Effector memory CD8-positive, alpha-beta T cell (primary cell): ENCODE results near the gene RSPRY1.
A peak's percentile ranks its signal among the peaks of the same experiment; 100 is the strongest.

Experiments used
- ATAC-seq: fragments of 150-1000 bp; cut with Tn5 transposase; replicated peaks from 2 replicates; pipeline ENCODE4 v1.10.0; 2021; ENCODE audit warnings: mild to moderate bottlenecking, moderate library complexity
- DNase-seq, 3 experiments: peaks; one replicate each; pipeline ENCODE4 v3.0.0; 2021
- H3K27ac Mint-ChIP-seq, 2 donors: one replicate each; pipeline ENCODE4 v1.8.0; 2022; ENCODE audit warnings: mild to moderate bottlenecking in 2 of 2, mixed read lengths in 2 of 2, moderate library complexity in 2 of 2
- H3K27me3 Mint-ChIP-seq, 2 donors: one replicate each; pipeline ENCODE4 v1.8.0; 2022; ENCODE audit warnings: mixed read lengths in 2 of 2
- H3K36me3 Mint-ChIP-seq: one replicate; pipeline ENCODE4 v1.8.0; 2022; ENCODE audit warnings: mild to moderate bottlenecking, moderate library complexity, mixed read lengths; ENCODE audit not compliant: insufficient read depth
- H3K4me1 Mint-ChIP-seq, 2 donors: one replicate each; pipeline ENCODE4 v1.8.0; 2022; ENCODE audit warnings: low read depth in 2 of 2, mixed read lengths in 2 of 2
- H3K4me3 Mint-ChIP-seq, 2 donors: one replicate each; pipeline ENCODE4 v1.8.0; 2022; ENCODE audit warnings: mild to moderate bottlenecking in 2 of 2, mixed read lengths in 2 of 2, moderate library complexity in 2 of 2
- H3K9me3 Mint-ChIP-seq, 2 donors: one replicate each; pipeline ENCODE4 v1.8.0; 2022; ENCODE audit warnings: mixed read lengths in 2 of 2

RSPRY1 gene

DNA sequence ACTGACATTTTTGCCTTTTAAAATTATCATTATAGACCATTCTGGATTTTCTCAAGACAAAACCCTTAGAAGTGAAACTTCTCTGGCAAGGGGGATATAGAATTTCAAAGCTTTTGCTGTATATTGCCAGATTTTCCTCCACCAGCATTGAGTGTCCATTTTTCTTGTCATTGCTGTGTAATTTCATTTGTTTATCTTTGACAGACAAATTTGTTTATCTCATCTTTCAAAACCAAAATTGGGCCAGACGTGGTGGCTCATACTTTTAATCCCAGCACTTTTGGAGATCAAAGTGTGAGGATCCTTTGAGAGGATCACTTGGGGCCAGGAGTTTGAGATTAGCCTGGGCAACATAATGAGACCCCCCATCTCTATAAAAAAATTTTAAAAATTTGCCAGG, 43.0 kb downstream of the RSPRY1 start:
- H3K4me3 Mint-ChIP-seq = no peak overlapping the region
- ATAC-seq (no peak), DNase-seq (no peak)
- no peak overlapping the region for H3K27ac Mint-ChIP-seq
- H3K36me3 Mint-ChIP-seq = peaks cover 76% of the 10 kb centered on the region
- peaks cover 0 to 2% of the 10 kb centered on the region in 2 donors for H3K4me1 Mint-ChIP-seq
- no peaks in the 10 kb centered on the region for H3K27me3 Mint-ChIP-seq
- H3K9me3 Mint-ChIP-seq = no peaks in the 10 kb centered on the region

- no peak overlapping the region for H3K4me3 Mint-ChIP-seq
- no peak for DNase-seq
- H3K36me3 Mint-ChIP-seq = peaks cover 69% of the 10 kb centered on the region
- ATAC-seq = no peak
- peaks cover 0 to 4% of the 10 kb centered on the region in 2 donors for H3K4me1 Mint-ChIP-seq
- H3K27ac Mint-ChIP-seq = no peak overlapping the region
- H3K27me3 Mint-ChIP-seq = no peaks in the 10 kb centered on the region
- no peaks in the 10 kb centered on the region for H3K9me3 Mint-ChIP-seq
Observed at GRCh38 chr16:57231821-57232350, 45.8 kb downstream of the RSPRY1 start.

DNA sequence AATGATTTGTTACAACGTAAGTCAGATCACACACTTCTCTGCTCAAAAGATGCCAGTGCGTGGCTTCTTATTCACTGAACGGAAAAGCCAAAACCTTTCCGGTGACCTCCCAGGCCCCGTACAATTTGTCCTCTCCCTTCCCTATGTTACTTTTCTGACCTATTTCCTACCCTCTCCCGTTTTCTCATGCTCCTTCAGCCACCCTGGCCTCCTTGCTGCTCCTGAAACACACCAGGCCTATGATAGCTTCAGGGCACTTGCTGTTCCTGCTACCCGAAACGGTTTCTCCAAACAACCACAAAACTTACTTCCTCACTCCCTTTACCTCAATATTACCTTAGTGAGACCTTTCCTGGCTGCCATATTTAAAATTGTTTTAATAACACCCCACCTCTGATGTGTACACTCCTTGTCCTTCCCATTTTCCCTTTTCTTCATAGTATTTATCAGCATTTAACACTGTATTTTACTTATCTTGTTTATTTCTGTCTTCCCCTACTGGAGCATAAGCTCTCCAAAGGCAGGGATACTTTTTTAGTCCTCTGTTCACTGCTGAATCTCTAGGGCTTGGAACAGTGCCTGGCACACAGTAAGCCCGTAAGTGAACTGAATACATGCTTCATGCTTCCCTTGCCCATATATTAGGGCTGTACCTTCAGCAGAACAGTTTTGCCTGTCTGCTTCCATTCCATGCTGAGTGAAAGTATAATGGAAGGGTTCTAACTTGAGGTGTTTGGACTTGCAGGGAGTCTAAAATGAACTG, 48.0 kb downstream of the RSPRY1 start:
- Mint-ChIP-seq H3K36me3 (peaks cover 53% of the 10 kb centered on the region), H3K9me3 (no peaks in the 10 kb centered on the region), H3K27ac (peak overlapping the region in 1 of 2 donors; percentile 70), H3K4me1 (peaks cover 0 to 4% of the 10 kb centered on the region in 2 donors), H3K4me3 (no peak overlapping the region), H3K27me3 (no peaks in the 10 kb centered on the region)
- DNase-seq (no peak), ATAC-seq (no peak)

DNA sequence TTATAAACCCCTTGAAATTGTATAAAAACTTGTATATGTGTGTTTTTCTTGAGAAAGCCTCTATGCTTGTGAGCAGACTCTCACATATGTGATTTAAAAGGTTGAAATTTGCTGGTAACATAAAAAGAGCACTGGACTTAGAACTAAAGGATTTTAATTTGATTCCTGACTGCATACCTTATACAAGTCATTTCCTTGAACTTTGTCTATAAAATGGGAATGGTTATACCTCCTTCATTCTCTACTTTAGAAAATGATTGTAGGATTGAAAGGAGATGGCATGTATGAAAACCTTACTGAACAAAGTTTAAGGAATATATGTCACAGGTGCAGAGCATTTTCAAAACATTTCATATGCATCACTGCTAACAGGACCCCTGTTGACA, 48.6 kb downstream of the RSPRY1 start:
- Mint-ChIP-seq H3K27me3 (no peaks in the 10 kb centered on the region), H3K36me3 (peaks cover 53% of the 10 kb centered on the region), H3K4me3 (no peak overlapping the region), H3K27ac (peak overlapping the region in 1 of 2 donors; percentile 70), H3K4me1 (peaks cover 0 to 4% of the 10 kb centered on the region in 2 donors), H3K9me3 (no peaks in the 10 kb centered on the region)
- DNase-seq (no peak), ATAC-seq (no peak)

GRCh38 chr16:57235128-57236021, 49.2 kb downstream of the RSPRY1 start:
- Mint-ChIP-seq H3K27me3 (no peaks in the 10 kb centered on the region), H3K27ac (peak overlapping the region in 1 of 2 donors; percentile 23), H3K4me3 (no peak overlapping the region)

GRCh38 chr16:57236022-57236350, 49.9 kb downstream of the RSPRY1 start:
- Mint-ChIP-seq H3K27me3 (no peaks in the 10 kb centered on the region), H3K4me1 (peaks cover 0 to 4% of the 10 kb centered on the region in 2 donors), H3K4me3 (no peak overlapping the region), H3K9me3 (no peaks in the 10 kb centered on the region), H3K36me3 (peaks cover 40% of the 10 kb centered on the region), H3K27ac (no peak overlapping the region)
- no peak for DNase-seq
- ATAC-seq = no peak

More at GRCh38 chr16:57235128-57236021, 49.2 kb downstream of the RSPRY1 start:
- Mint-ChIP-seq H3K36me3 (peaks cover 47% of the 10 kb centered on the region), H3K4me1 (peaks cover 0 to 4% of the 10 kb centered on the region in 2 donors), H3K9me3 (no peaks in the 10 kb centered on the region)
- DNase-seq (no peak), ATAC-seq (no peak)

- ATAC-seq = no peak
- Mint-ChIP-seq H3K36me3 (peaks cover 18% of the 10 kb centered on the region), H3K27me3 (no peaks in the 10 kb centered on the region)
Observed at GRCh38 chr16:57238682-57239081, 52.6 kb downstream of the RSPRY1 start.

DNA sequence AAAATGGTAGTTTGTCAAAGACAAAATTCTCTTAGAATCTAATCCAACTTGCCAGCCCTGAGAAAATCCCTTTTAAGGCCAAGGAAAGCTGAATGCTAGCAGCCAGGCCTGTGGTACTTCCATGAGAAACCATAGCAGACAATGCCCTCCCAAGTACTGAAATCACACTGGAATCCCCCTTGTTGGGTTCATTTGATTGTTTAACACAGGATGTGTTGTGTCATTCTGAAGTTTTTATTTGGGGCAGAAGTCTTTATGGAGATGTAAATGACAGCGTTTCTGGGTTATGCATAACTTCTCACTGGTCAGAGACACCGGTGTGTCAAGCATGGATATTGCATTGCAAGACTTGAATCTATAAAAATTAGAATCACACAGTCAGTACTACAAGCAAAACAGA, 53.0 kb downstream of the RSPRY1 start:
- Mint-ChIP-seq H3K4me3 (no peak overlapping the region), H3K36me3 (peaks cover 15% of the 10 kb centered on the region), H3K27ac (no peak overlapping the region), H3K9me3 (no peaks in the 10 kb centered on the region), H3K27me3 (no peaks in the 10 kb centered on the region), H3K4me1 (peaks cover 0 to 2% of the 10 kb centered on the region in 2 donors)
- DNase-seq (no peak), ATAC-seq (peak; percentile 19)

More at GRCh38 chr16:57238682-57239081, 52.6 kb downstream of the RSPRY1 start:
- Mint-ChIP-seq H3K4me3 (no peak overlapping the region), H3K27ac (no peak overlapping the region), H3K4me1 (peaks cover 0 to 4% of the 10 kb centered on the region in 2 donors), H3K9me3 (no peaks in the 10 kb centered on the region)
- DNase-seq = no peak

- Mint-ChIP-seq H3K4me3 (no peak overlapping the region), H3K27me3 (no peaks in the 10 kb centered on the region), H3K9me3 (no peaks in the 10 kb centered on the region), H3K4me1 (peaks cover 10% of the 10 kb centered on the region in 2 donors), H3K36me3 (peaks cover 18% of the 10 kb centered on the region), H3K27ac (peak overlapping the region in 1 of 2 donors; percentile 6)
- DNase-seq (no peak), ATAC-seq (no peak)
Observed at GRCh38 chr16:57240851-57241250, 54.7 kb downstream of the RSPRY1 start.

- ATAC-seq (no peak), DNase-seq (no peak)
- H3K4me3 Mint-ChIP-seq = no peak overlapping the region
- H3K27me3 Mint-ChIP-seq = no peaks in the 10 kb centered on the region
- H3K27ac Mint-ChIP-seq = no peak overlapping the region
- no peaks in the 10 kb centered on the region for H3K9me3 Mint-ChIP-seq
- H3K4me1 Mint-ChIP-seq = peaks cover 13 to 14% of the 10 kb centered on the region in 2 donors
- peaks cover 17% of the 10 kb centered on the region for H3K36me3 Mint-ChIP-seq
Observed at GRCh38 chr16:57242650-57243049, 56.5 kb downstream of the RSPRY1 start.

DNA sequence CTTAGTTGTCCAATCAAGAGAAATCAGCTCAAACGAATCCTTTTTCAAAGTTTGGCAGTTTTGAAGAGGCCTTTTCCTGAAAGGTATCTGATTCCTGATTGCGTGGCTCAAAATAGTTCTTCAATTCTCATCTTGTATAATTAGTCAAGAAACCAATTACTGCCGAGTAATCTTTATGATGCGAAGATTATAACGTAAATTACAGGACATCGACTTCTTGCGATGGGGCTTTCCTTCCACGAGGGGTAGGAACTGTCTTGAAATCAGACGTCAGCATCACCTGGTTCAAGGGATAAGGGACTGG, 58.3 kb downstream of the RSPRY1 start:
- H3K27me3 Mint-ChIP-seq = no peaks in the 10 kb centered on the region
- H3K4me1 Mint-ChIP-seq = peaks cover 13 to 14% of the 10 kb centered on the region in 2 donors
- H3K4me3 Mint-ChIP-seq = peak overlapping the region; percentile 90 to 92
- ATAC-seq (peak; percentile 56), DNase-seq (no peak)
- peaks cover 27% of the 10 kb centered on the region for H3K36me3 Mint-ChIP-seq
- peak overlapping the region; percentile 90 to 95 for H3K27ac Mint-ChIP-seq
- no peaks in the 10 kb centered on the region for H3K9me3 Mint-ChIP-seq

DNA sequence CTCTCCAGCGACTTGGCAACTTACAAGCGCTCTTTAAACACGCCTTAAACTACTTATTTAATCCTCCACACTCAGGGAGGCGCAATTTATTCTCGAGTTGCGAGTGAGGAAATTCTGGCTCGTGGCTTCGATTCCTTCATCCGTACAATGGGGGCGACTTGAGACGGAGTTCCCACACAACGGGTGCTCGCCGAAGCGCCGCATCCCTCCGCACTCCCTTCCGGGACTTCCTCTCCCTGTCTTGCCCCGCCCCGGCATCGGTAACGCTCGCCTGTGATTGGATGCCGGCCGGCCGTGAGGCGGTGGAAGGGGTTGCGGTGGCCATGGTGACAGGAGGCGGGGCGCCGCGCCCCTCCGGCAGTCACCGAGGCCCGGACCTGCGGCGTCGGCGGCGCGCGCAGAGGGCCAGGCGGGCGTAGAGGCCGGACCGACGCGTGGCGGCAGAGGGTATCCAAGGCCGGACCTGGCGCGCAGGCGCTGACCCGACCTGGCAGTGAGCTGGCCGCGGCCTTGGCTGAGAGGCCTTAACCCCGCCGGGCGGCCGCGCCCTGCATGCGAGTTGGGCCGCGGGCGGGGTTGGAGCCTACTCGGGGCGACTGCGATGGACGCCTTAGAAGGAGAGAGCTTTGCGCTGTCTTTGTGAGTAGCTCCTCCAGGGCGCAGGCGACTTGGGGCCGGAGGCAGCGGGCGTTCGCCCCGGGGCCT, 58.8 kb downstream of the RSPRY1 start, which contains the start of gene ARL2BP:
Gene ARL2BP (plus strand): TSS at position 493 of the 705 bp plus-strand sequence. CDS start 109 bp downstream, at position 602.
- H3K27me3 Mint-ChIP-seq = no peaks in the 10 kb centered on the region
- peak within 1 kb of the TSS; percentile 90 to 92 for H3K4me3 Mint-ChIP-seq
- H3K36me3 Mint-ChIP-seq = peaks cover 30% of the 10 kb centered on the region
- peak; percentile 94 for ATAC-seq
- no peaks in the 10 kb centered on the region for H3K9me3 Mint-ChIP-seq
- DNase-seq = peak; percentile 94 to 96 (median 96)
- peaks cover 13 to 14% of the 10 kb centered on the region in 2 donors for H3K4me1 Mint-ChIP-seq
- H3K27ac Mint-ChIP-seq = peak within 1 kb of the TSS; percentile 90 to 95
